ENCODE results near the gene PDLIM4. TPM values are rescaled to one million over a fixed set of nuclear protein-coding genes. Genes with fewer than 3 reads are reported as not detected.

The PDLIM4 gene
- polyA plus RNA-seq, 1 donor from 2014 or later = not detected

- H3K4me3 ChIP-seq (ENCODE audit: low read length) = no peak overlapping the region
- no peaks in the 10 kb centered on the region for H3K9me3 ChIP-seq (ENCODE audit: low read length)
- H4K20me1 ChIP-seq (ENCODE audit: insufficient read depth) = no peaks in the 10 kb centered on the region
- no peak overlapping the region for H3K9ac ChIP-seq (ENCODE audit: low read length)
- H3K9me2 ChIP-seq (ENCODE audit: insufficient read depth, low read length) = no peaks in the 10 kb centered on the region
- H3K27ac ChIP-seq (ENCODE audit: low read length) = no peak overlapping the region
- H3K4me2 ChIP-seq (ENCODE audit: low read length) = no peak overlapping the region
- peaks cover 12% of the 10 kb centered on the region for H3K27me3 ChIP-seq (ENCODE audit: insufficient read depth, low read depth, low read length)
- no peaks in the 10 kb centered on the region for H3F3A ChIP-seq (ENCODE audit: insufficient read depth, low read length, poor library complexity, severe bottlenecking)
- no peak for TF ChIP-seq POLR2AphosphoS5 (IDR thresholded peaks at IDR 0.05)
- TF ChIP-seq TAF1 (IDR thresholded peaks at IDR 0.05; ENCODE audit: low read depth) = no peak
- TF ChIP-seq, protein P1, sequence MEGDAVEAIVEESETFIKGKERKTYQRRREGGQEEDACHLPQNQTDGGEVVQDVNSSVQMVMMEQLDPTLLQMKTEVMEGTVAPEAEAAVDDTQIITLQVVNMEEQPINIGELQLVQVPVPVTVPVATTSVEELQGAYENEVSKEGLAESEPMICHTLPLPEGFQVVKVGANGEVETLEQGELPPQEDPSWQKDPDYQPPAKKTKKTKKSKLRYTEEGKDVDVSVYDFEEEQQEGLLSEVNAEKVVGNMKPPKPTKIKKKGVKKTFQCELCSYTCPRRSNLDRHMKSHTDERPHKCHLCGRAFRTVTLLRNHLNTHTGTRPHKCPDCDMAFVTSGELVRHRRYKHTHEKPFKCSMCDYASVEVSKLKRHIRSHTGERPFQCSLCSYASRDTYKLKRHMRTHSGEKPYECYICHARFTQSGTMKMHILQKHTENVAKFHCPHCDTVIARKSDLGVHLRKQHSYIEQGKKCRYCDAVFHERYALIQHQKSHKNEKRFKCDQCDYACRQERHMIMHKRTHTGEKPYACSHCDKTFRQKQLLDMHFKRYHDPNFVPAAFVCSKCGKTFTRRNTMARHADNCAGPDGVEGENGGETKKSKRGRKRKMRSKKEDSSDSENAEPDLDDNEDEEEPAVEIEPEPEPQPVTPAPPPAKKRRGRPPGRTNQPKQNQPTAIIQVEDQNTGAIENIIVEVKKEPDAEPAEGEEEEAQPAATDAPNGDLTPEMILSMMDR (IDR thresholded peaks at IDR 0.05; ENCODE audit: poor library complexity, severe bottlenecking) = no peak
- TF ChIP-seq SMC3 (conservative IDR thresholded peaks at IDR 0.05; ENCODE audit: poor library complexity) = no peak
- no peak for TF ChIP-seq EZH2 (IDR thresholded peaks at IDR 0.05; ENCODE audit: borderline replicate concordance, insufficient read depth, low read length, poor library complexity, severe bottlenecking)
- TF ChIP-seq RAD21 (conservative IDR thresholded peaks at IDR 0.05) = no peak
- no peak for TF ChIP-seq EP300 (conservative IDR thresholded peaks at IDR 0.05; ENCODE audit: poor library complexity, severe bottlenecking)
- TF ChIP-seq, protein P2, sequence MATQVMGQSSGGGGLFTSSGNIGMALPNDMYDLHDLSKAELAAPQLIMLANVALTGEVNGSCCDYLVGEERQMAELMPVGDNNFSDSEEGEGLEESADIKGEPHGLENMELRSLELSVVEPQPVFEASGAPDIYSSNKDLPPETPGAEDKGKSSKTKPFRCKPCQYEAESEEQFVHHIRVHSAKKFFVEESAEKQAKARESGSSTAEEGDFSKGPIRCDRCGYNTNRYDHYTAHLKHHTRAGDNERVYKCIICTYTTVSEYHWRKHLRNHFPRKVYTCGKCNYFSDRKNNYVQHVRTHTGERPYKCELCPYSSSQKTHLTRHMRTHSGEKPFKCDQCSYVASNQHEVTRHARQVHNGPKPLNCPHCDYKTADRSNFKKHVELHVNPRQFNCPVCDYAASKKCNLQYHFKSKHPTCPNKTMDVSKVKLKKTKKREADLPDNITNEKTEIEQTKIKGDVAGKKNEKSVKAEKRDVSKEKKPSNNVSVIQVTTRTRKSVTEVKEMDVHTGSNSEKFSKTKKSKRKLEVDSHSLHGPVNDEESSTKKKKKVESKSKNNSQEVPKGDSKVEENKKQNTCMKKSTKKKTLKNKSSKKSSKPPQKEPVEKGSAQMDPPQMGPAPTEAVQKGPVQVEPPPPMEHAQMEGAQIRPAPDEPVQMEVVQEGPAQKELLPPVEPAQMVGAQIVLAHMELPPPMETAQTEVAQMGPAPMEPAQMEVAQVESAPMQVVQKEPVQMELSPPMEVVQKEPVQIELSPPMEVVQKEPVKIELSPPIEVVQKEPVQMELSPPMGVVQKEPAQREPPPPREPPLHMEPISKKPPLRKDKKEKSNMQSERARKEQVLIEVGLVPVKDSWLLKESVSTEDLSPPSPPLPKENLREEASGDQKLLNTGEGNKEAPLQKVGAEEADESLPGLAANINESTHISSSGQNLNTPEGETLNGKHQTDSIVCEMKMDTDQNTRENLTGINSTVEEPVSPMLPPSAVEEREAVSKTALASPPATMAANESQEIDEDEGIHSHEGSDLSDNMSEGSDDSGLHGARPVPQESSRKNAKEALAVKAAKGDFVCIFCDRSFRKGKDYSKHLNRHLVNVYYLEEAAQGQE (IDR thresholded peaks at IDR 0.05; ENCODE audit: borderline replicate concordance) = no peak
- TF ChIP-seq MXI1 (conservative IDR thresholded peaks at IDR 0.05; ENCODE audit: poor library complexity, severe bottlenecking) = no peak
- no peaks in the 10 kb centered on the region for H3K79me2 ChIP-seq (replicated peaks; ENCODE audit: insufficient read depth, low read length)
- H3K36me3 ChIP-seq (ENCODE audit: insufficient read depth, low read length) = no peaks in the 10 kb centered on the region
- H2AFZ ChIP-seq (ENCODE audit: low read depth, low read length) = no peak overlapping the region
Measured at GRCh38 chr5:132259069-132259851, 1.8 kb downstream of the PDLIM4 start.

DNA sequence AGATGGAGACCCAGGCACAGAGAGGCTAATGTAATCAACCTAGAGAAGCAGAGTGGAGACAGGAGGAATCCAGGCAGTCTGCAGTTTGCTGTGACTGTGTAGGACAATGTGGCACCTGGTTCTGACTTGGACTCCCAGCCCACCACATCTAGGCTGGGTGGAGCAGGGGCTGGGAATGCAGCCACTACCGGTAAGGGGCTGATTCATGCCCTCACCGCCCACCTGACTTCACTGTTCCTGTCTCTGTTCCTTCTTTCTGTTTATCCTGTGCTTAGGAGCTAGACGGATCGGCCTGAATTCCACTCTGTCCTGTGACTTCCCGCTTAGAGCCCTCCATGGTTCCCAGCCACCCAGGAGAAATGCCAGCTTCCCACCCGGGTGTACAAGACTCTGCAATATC, 2.6 kb downstream of the PDLIM4 start:
- no peaks in the 10 kb centered on the region for H4K20me1 ChIP-seq (ENCODE audit: insufficient read depth)
- H3K9me3 ChIP-seq (ENCODE audit: low read length) = no peaks in the 10 kb centered on the region
- no peak overlapping the region for H3K4me2 ChIP-seq (ENCODE audit: low read length)
- H3K9ac ChIP-seq (ENCODE audit: low read length) = no peak overlapping the region
- H3K27ac ChIP-seq (ENCODE audit: low read length) = no peak overlapping the region
- no peaks in the 10 kb centered on the region for H3K79me2 ChIP-seq (replicated peaks; ENCODE audit: insufficient read depth, low read length)
- no peaks in the 10 kb centered on the region for H3K9me2 ChIP-seq (ENCODE audit: insufficient read depth, low read length)
- no peak overlapping the region for H3K4me3 ChIP-seq (ENCODE audit: low read length)
- no peak overlapping the region for H2AFZ ChIP-seq (ENCODE audit: low read depth, low read length)
- H3K36me3 ChIP-seq (ENCODE audit: insufficient read depth, low read length) = no peaks in the 10 kb centered on the region
- no peaks in the 10 kb centered on the region for H3F3A ChIP-seq (ENCODE audit: insufficient read depth, low read length, poor library complexity, severe bottlenecking)
- no peak for TF ChIP-seq SMC3 (conservative IDR thresholded peaks at IDR 0.05; ENCODE audit: poor library complexity)
- TF ChIP-seq RAD21 (conservative IDR thresholded peaks at IDR 0.05) = no peak
- no peak for TF ChIP-seq TAF1 (IDR thresholded peaks at IDR 0.05; ENCODE audit: low read depth)
- TF ChIP-seq EZH2 (IDR thresholded peaks at IDR 0.05; ENCODE audit: borderline replicate concordance, insufficient read depth, low read length, poor library complexity, severe bottlenecking) = no peak
- TF ChIP-seq EP300 (conservative IDR thresholded peaks at IDR 0.05; ENCODE audit: poor library complexity, severe bottlenecking) = no peak
- TF ChIP-seq MXI1 (conservative IDR thresholded peaks at IDR 0.05; ENCODE audit: poor library complexity, severe bottlenecking) = no peak
- TF ChIP-seq POLR2AphosphoS5 (IDR thresholded peaks at IDR 0.05) = no peak
- TF ChIP-seq, protein P2 (IDR thresholded peaks at IDR 0.05; ENCODE audit: borderline replicate concordance) = no peak
- TF ChIP-seq, protein P1 (IDR thresholded peaks at IDR 0.05; ENCODE audit: poor library complexity, severe bottlenecking) = no peak
- peaks cover 12% of the 10 kb centered on the region for H3K27me3 ChIP-seq (ENCODE audit: insufficient read depth, low read depth, low read length)

Measured in neural cell (in vitro differentiated cells).